Lung (tissue), 12 donors: ENCODE results near the gene CEBPA. TPM values are rescaled to one million over a fixed set of nuclear protein-coding genes. Genes with fewer than 3 reads are reported as not detected.

ENCODE experiments used
- ATAC-seq: fragments of 200-7000 bp; cut with Tn5 transposase; one replicate; pipeline ENCODE4 v1.9.1; 2020; ENCODE audit warnings: moderate number of reproducible peaks; ENCODE audit not compliant: insufficient read depth, low FRiP score
- DNase-seq, 3 donors: peaks; one replicate each; pipeline ENCODE4 v3.0.0-alpha.2; 2013 to 2017
- H3K27ac ChIP-seq, 2 donors: one replicate each; pipeline ENCODE4 v1.5.1; 2013; ENCODE audit warnings: mild to moderate bottlenecking in 2 of 2, moderate library complexity in 2 of 2, control low read depth in 1 of 2, inconsistent platforms in 1 of 2, low read depth in 1 of 2, low read length in 1 of 2
- H3K27me3 ChIP-seq, 3 donors: one replicate each; pipeline ENCODE4 v1.5.1; 2013; ENCODE audit warnings: low read length in 2 of 3; ENCODE audit not compliant: control insufficient read depth in 3 of 3, insufficient read depth in 3 of 3
- H3K36me3 ChIP-seq, 4 donors: one replicate each; pipeline ENCODE4 v1.5.1; 2013; ENCODE audit warnings: low read length in 4 of 4, mild to moderate bottlenecking in 1 of 4, moderate library complexity in 1 of 4; ENCODE audit not compliant: control insufficient read depth in 4 of 4, insufficient read depth in 4 of 4
- H3K4me1 ChIP-seq, 5 donors: one replicate each; pipeline ENCODE4 v1.5.1; 2013; ENCODE audit warnings: low read length in 5 of 5, mild to moderate bottlenecking in 2 of 5, moderate library complexity in 1 of 5; ENCODE audit not compliant: control insufficient read depth in 5 of 5, insufficient read depth in 5 of 5
- H3K4me3 ChIP-seq: one replicate; pipeline ENCODE4 v1.5.1; 2013; ENCODE audit warnings: mild to moderate bottlenecking, control low read depth, moderate library complexity
- H3K9ac ChIP-seq, 2 donors: one replicate each; pipeline ENCODE4 v1.5.1; 2013; ENCODE audit warnings: low read length in 2 of 2, control low read depth in 1 of 2; ENCODE audit not compliant: insufficient read depth in 1 of 2
- H3K9me3 ChIP-seq, 4 donors: one replicate each; pipeline ENCODE4 v1.5.1; 2013; ENCODE audit warnings: low read length in 3 of 4, mild to moderate bottlenecking in 1 of 4, moderate library complexity in 1 of 4; ENCODE audit not compliant: control insufficient read depth in 4 of 4, insufficient read depth in 3 of 4
- CTCF ChIP-seq: IDR thresholded peaks from 2 replicates; pipeline ENCODE4 v1.5.1; 2012; ENCODE audit warnings: mild to moderate bottlenecking; ENCODE audit errors: control extremely low read depth, extremely low read depth
- WGBS, 2 donors: extraction: QIAGEN DNeasy Blood & Tissue Kit; methylation state at CpG; one replicate each; pipeline ENCODE4 v1.1.7; 2013; 5-methylcytosine and 5-hydroxymethylcytosine counted together
- polyA plus RNA-seq, 2 donors: library from polyadenylated mRNA; stranded (reverse); fragments of 200-250 nt; gene quantifications; one replicate each; pipeline ENCODE4 v1.2.1, GENCODE V29; 2013
- total RNA-seq, 2 donors: library from RNA; depleted of rRNA in 1 of 2; stranded (reverse); fragments of >200 nt in 1 of 2; gene quantifications; one replicate each; pipeline ENCODE4 v1.2.1, GENCODE V29; 2014 to 2021
- donor health status: control.
- donor health status: control.
- donor health status: Bipolar disorder and iron deficiency.
- donor health status: healthy.
- donor health status: DM: yes; HTN: yes; CAD: no.

Gene CEBPA
- total and polyA plus RNA-seq, 4 donors, result 20.4 to 93.8 (median 61.2) TPM

GRCh38 chr19:33251076-33251475, 51.3 kb downstream of the CEBPA start:
- DNase-seq (no peak), ATAC-seq (no peak)
- no peak for TF ChIP-seq CTCF
- no peaks in the 10 kb centered on the region for H3K36me3 ChIP-seq
- peaks cover 0 to 5% (median 0%) of the 10 kb centered on the region in 5 donors for H3K4me1 ChIP-seq
- H3K9me3 ChIP-seq, result peaks cover 0 to under 1% (median 0%) of the 10 kb centered on the region in 4 donors
- H3K9ac ChIP-seq, result no peak overlapping the region
- H3K4me3 ChIP-seq, result no peak overlapping the region
- 62 to 64% methylated on average over 9 to 12 of the region's 12 CpGs for WGBS, 2 donors
- H3K27ac ChIP-seq, result no peak overlapping the region
- H3K27me3 ChIP-seq, result no peaks in the 10 kb centered on the region

- no peak for TF ChIP-seq CTCF
- 93 to 100% methylated on average over 1 of the region's 1 CpG for WGBS, 2 donors
- Histone ChIP-seq H3K27me3 (no peaks in the 10 kb centered on the region), H3K4me1 (peaks cover 0 to 5% (median 0%) of the 10 kb centered on the region in 5 donors), H3K4me3 (no peak overlapping the region), H3K9ac (no peak overlapping the region), H3K9me3 (peaks cover 0 to 2% (median 0%) of the 10 kb centered on the region in 4 donors), H3K27ac (no peak overlapping the region), H3K36me3 (no peaks in the 10 kb centered on the region)
- DNase-seq (no peak), ATAC-seq (no peak)
Observed at GRCh38 chr19:33250500-33250899, 51.8 kb downstream of the CEBPA start.

Other genes with a start within 250 kb of the CEBPA start
- 10 to 100 TPM; 15.7 to 17.5 TPM for gene RHPN2, start 237.6 kb downstream of the CEBPA start, total RNA-seq
- gene RHPN2, start 237.6 kb downstream of the CEBPA start, polyA plus RNA-seq, result 1 to 10 TPM; 4.0 to 7.3 TPM
- gene GPATCH1, start 221.4 kb downstream of the CEBPA start, total RNA-seq, result 10 to 100 TPM in 1 of 2 donors, 1 to 10 TPM in 1; 7.0 to 12.3 TPM
- gene GPATCH1, start 221.4 kb downstream of the CEBPA start, polyA plus RNA-seq, result 1 to 10 TPM; 3.8 to 5.0 TPM
- not detected for gene WDR88, start 170.4 kb downstream of the CEBPA start, total RNA-seq
- gene WDR88, start 170.4 kb downstream of the CEBPA start, polyA plus RNA-seq, result not detected
- 10 to 100 TPM; 16.4 to 18.2 TPM for gene LRP3, start 108.2 kb downstream of the CEBPA start, total RNA-seq
- 10 to 100 TPM; 10.6 to 12.9 TPM for gene LRP3, start 108.2 kb downstream of the CEBPA start, polyA plus RNA-seq
- gene SLC7A10, start 76.7 kb downstream of the CEBPA start, total RNA-seq, result under 1 TPM; 0.21 to 0.71 TPM
- under 1 TPM; 0.02 to 0.10 TPM for gene SLC7A10, start 76.7 kb downstream of the CEBPA start, polyA plus RNA-seq
- 10 to 100 TPM; 24.5 to 29.7 TPM for gene CEBPG, start 71.2 kb upstream of the CEBPA start, total RNA-seq
- 10 to 100 TPM; 21.5 to 24.9 TPM for gene CEBPG, start 71.2 kb upstream of the CEBPA start, polyA plus RNA-seq
- 10 to 100 TPM; 29.6 to 88.2 TPM for gene PEPD, start 219.3 kb upstream of the CEBPA start, total RNA-seq
- gene PEPD, start 219.3 kb upstream of the CEBPA start, polyA plus RNA-seq, result 10 to 100 TPM; 68.6 to 78.3 TPM